Cardiac muscle cell (in vitro differentiated cells and primary cell): Measurements from ENCODE around the gene KIFC3. TPM values are rescaled to one million over a fixed set of nuclear protein-coding genes. Genes with fewer than 3 reads are reported as not detected.

Source experiments
- DNase-seq, 2 donors: peaks; one replicate each; pipeline versions ENCODE4 v3.0.0 to v3.0.0-alpha.2; 2010 to 2017; ENCODE audit warnings: low read depth in 1 of 2, low spot score in 1 of 2
- H3K27ac ChIP-seq: fragments of 200-600 bp; sonication (generic); 2 replicates; pipeline ENCODE4 v1.5.1; 2016
- H3K27me3 ChIP-seq: fragments of 200-600 bp; sonication (generic); 2 replicates; pipeline ENCODE4 v1.6.0; 2016; ENCODE audit warnings: control low read depth
- H3K36me3 ChIP-seq: fragments of 200-600 bp; sonication (generic); 2 replicates; pipeline ENCODE4 v1.5.1; 2016; ENCODE audit warnings: control low read depth
- H3K4me1 ChIP-seq: fragments of 200-600 bp; sonication (generic); 2 replicates; pipeline ENCODE4 v1.8.1; 2017; ENCODE audit warnings: low read depth, mild to moderate bottlenecking, mixed run types
- H3K4me3 ChIP-seq: fragments of 200-600 bp; sonication (generic); 2 replicates; pipeline ENCODE4 v1.5.1; 2016; ENCODE audit warnings: mild to moderate bottlenecking
- H3K9me3 ChIP-seq: fragments of 200-600 bp; sonication (generic); 2 replicates; pipeline ENCODE4 v1.5.1; 2017; ENCODE audit warnings: low read depth, mild to moderate bottlenecking, control low read depth
- polyA plus RNA-seq: library from polyadenylated mRNA; unstranded; fragments of >200 nt; fragmentation: Nextera tagmentation; extraction: Ambion mirVana; gene quantifications from 2 replicates; pipeline ENCODE4 v1.2.1, GENCODE V29; 2016
- total RNA-seq: library from RNA; depleted of rRNA; stranded (reverse); fragments of >200 nt; gene quantifications from 2 replicates; pipeline ENCODE4 v1.2.3, GENCODE V29; 2016
- TF ChIP-seq, protein P1 (sequence below): IDR thresholded peaks from 2 replicates; pipeline ENCODE4 v1.5.1; 2012; ENCODE audit warnings: low read depth, mild to moderate bottlenecking, low read length

KIFC3 gene
- total and polyA plus RNA-seq, 2 experiments from 2014 or later: 24.8 to 50.1 TPM

DNA sequence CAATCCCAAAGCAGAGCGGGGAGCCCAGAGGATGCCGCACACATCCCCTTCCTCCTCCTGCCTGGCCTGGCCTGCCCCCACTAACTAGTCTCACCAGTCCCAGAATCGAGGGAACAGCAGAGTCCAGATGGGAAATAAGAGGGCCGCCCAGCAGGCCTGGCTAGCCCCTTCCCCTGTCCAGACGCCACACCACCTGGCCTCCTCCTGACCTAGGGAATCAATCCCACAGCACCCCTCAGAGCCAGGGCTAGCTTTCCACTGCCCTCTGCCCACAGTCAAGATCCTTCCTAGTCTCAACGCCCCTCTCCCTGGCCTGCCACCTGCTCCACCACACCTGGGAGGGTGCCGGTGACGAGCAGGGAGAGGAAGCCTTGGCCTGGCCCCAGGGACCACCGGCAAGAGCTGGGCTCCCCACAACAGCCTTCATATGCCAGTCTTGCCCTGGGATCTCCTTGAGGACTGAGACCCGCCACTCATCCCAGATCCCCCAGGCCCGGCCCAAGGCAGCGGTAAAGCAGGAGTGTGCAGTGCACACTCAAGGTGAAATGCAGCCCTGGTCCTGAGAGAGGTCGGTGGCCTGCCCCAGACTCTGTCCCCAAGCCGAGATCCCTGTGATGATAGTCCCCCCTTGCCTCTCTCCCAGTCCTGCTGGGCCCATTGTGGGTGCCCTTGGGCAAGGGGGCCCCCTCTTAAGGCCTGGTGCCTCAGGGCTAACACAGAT lies 38.8 kb downstream of the KIFC3 start:
- TF ChIP-seq, protein P1, sequence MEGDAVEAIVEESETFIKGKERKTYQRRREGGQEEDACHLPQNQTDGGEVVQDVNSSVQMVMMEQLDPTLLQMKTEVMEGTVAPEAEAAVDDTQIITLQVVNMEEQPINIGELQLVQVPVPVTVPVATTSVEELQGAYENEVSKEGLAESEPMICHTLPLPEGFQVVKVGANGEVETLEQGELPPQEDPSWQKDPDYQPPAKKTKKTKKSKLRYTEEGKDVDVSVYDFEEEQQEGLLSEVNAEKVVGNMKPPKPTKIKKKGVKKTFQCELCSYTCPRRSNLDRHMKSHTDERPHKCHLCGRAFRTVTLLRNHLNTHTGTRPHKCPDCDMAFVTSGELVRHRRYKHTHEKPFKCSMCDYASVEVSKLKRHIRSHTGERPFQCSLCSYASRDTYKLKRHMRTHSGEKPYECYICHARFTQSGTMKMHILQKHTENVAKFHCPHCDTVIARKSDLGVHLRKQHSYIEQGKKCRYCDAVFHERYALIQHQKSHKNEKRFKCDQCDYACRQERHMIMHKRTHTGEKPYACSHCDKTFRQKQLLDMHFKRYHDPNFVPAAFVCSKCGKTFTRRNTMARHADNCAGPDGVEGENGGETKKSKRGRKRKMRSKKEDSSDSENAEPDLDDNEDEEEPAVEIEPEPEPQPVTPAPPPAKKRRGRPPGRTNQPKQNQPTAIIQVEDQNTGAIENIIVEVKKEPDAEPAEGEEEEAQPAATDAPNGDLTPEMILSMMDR: no peak
- Histone ChIP-seq H3K4me3 (no peak overlapping the region), H3K36me3 (no peaks in the 10 kb centered on the region), H3K27me3 (no peaks in the 10 kb centered on the region), H3K9me3 (no peaks in the 10 kb centered on the region), H3K27ac (no peak overlapping the region), H3K4me1 (no peaks in the 10 kb centered on the region)
- no peak for DNase-seq

DNA sequence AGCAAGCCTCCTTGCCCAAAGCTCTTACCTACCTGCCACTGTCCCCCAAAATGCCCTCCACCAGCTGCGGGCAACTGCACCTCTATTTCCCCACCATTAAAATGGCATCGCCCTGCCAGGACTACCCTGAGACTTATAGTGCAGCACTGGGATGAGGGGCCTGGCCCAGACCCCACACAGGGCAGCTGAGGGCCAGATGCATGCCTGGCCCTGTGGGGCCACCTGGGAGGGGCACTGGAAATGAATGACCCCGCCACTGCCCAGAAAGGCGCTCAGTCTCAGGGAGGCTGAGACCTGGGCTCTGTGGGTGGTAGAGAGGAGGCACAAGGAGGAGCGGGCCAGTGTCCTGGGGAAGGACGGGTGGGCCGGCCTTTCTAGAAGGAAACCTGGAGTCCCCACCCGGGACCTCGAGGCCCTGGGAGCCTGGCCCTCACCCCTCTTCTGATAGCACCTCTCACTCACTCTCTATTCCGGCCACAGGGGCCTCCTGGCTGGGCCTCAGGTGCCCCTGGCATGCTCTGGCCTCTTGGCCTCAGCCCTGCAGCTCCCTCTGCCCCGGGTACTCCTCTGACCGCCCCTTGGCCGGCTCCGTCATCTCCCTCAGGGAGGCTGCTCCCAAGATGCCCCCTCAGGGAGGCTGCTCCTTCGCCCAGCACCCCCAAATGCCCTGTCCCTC lies 39.8 kb downstream of the KIFC3 start:
- TF ChIP-seq, protein P1: no peak
- Histone ChIP-seq H3K4me1 (no peaks in the 10 kb centered on the region), H3K36me3 (no peaks in the 10 kb centered on the region), H3K27me3 (no peaks in the 10 kb centered on the region), H3K27ac (no peak overlapping the region), H3K4me3 (no peak overlapping the region), H3K9me3 (no peaks in the 10 kb centered on the region)
- no peak for DNase-seq

DNA sequence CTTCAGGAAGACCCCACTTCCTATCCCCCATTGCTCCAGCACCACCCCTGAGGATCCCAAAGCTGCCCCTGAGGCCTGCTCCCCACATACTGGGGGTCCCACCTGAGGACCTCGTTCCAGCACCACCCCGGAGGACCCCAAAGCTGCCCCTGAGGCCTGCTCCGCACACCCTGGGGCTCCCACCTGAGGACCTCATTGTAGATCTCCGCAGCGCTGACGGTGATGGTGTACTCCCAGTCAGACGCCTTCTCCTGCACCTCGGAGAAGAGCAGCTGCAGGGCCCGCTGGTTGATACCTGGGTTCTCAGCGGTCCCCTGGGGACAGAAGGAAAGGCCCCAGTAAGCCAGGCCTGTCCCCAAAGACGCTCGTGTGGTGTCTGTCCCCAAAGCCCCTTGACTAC lies 40.3 kb downstream of the KIFC3 start:
- Histone ChIP-seq H3K36me3 (no peaks in the 10 kb centered on the region), H3K4me1 (no peaks in the 10 kb centered on the region), H3K4me3 (no peak overlapping the region), H3K27ac (no peak overlapping the region), H3K9me3 (no peaks in the 10 kb centered on the region), H3K27me3 (no peaks in the 10 kb centered on the region)
- TF ChIP-seq, protein P1: no peak
- no peak for DNase-seq

DNA sequence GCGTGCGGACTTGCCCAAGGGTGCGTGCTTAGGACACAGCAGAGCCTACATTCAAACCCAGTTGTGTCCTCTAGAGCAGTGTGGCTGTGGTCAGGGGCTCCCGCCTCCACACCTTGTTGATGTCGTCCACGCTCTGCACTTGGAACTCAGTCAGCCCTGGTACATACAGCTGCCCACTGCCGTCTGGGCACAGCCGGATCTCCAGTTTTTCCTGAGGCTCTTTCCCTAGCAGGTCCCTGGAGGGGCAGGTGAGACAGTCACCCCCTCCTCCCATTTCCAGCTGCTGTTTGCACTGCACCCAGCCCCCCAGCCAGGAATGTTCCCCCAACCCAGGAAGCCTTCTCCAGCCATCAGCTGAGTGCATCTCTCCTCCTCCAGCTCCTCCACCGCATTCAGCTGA lies 41.0 kb downstream of the KIFC3 start:
- TF ChIP-seq, protein P1: no peak
- no peak for DNase-seq
- Histone ChIP-seq H3K27me3 (no peaks in the 10 kb centered on the region), H3K4me1 (no peaks in the 10 kb centered on the region), H3K4me3 (no peak overlapping the region), H3K9me3 (no peaks in the 10 kb centered on the region), H3K27ac (no peak overlapping the region), H3K36me3 (no peaks in the 10 kb centered on the region)

DNA sequence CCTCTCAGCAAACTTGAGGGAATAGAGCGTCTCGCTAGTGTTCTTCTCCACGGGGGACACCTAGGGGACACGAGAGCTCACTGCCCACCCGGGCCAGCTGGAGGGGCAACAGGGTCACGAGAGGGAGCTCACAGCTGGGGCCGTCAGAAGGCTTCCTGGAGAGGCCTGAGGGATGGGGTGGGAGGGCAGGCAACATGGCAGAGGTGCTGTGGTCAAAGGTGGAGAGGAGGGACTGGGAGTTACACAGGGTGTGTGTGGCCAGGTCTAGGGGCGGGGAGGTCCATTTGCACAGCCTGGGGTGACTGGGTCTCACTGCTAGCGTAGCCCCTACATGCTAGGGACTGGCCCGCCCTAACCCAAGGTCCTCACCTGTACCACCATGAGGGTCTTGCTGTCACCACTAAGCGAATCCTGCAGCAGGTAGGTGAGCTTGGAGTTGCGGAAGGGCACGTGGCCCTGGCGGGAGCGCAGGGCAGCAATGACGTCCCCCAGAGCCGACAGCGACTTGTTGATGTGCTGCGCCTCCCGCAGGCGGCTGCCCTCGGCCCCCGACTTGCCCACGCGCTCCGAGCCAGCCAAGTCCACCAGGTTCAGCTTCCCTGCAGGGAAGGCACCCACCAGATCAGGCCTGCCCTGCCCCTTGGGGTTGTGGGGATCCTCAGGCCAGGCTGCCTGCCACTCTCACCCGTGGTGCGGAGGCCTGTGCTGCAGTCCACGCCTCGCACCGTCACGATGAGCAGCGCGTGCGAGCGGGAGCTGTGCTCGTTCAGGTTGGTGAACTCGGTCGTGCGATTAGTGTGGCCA lies 41.7 kb downstream of the KIFC3 start:
- Histone ChIP-seq H3K4me3 (no peak overlapping the region), H3K9me3 (no peaks in the 10 kb centered on the region), H3K27ac (no peak overlapping the region), H3K27me3 (no peaks in the 10 kb centered on the region), H3K36me3 (peaks cover 2% of the 10 kb centered on the region), H3K4me1 (no peaks in the 10 kb centered on the region)
- TF ChIP-seq, protein P1: no peak
- DNase-seq: no peak
